Epidermal melanocyte (primary cell): ENCODE results near the gene NEK7.
"Not testable (repeated sequence)": the region's sequence is repeated elsewhere in the genome, so short reads cannot be mapped to it uniquely, and the experiment has no call there.

ENCODE experiments used
- DNase-seq: peaks from one replicate; pipeline ENCODE4 v3.0.0; 2011; ENCODE audit warnings: low spot score; ENCODE audit not compliant: insufficient read length

NEK7 gene

GRCh38 chr1:198171667-198172540 lies 15.1 kb downstream of the NEK7 start:
- no peak for DNase-seq

DNA sequence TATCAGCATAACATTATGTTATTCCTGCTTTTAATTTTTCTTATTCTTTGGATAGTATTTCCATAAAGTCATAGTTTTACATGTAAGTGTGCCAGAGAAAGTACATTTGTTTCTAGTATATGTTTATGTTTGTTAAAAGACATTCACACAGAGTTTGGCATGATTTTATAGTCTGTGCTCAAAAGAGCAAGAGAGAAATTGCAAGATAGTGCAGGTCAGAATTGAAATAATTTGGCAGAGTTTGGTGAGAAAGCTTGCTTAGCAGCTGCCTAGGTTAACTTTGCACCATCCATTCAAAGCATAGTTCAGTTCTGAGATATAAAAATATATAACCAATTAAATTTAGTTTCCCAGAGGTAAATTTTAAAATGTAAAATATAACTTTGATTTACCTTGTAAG lies 17.0 kb downstream of the NEK7 start:
- DNase-seq, result no peak

GRCh38 chr1:198174297-198174696 lies 17.5 kb downstream of the NEK7 start:
- DNase-seq, result no peak

GRCh38 chr1:198175423-198176170 lies 18.8 kb downstream of the NEK7 start:
- no peak for DNase-seq

- DNase-seq, result no peak
Measured at GRCh38 chr1:198176179-198176578, 19.4 kb downstream of the NEK7 start.

- DNase-seq, result no peak
Measured at GRCh38 chr1:198177546-198177945, 20.7 kb downstream of the NEK7 start.

GRCh38 chr1:198178615-198179014 lies 21.8 kb downstream of the NEK7 start:
- DNase-seq, result no peak

- DNase-seq, result no peak
Measured at GRCh38 chr1:198179556-198179981, 22.8 kb downstream of the NEK7 start.

- no peak for DNase-seq
Measured at GRCh38 chr1:198183605-198184004, 26.8 kb downstream of the NEK7 start.

GRCh38 chr1:198184516-198184915 lies 27.7 kb downstream of the NEK7 start:
- DNase-seq, result no peak

DNA sequence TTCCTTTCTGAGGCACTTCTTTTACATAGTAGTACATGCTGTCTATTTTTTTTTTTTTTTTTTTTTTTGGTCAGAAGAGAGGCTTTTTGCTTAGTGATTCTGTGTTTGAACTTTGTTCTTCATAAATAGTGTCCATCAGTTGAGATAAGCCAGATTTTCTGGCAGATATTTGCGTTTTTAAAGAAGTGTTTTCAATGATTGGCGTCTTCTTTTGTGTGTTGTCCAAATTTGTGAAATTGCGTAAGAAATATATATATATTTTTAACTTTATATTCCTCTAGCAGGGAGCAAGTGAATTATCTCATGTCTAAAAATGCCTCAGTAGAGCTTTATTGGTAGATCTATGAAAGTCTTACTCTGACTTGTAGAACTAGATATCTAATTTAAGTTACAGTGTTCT lies 28.3 kb downstream of the NEK7 start:
- DNase-seq, result no peak

- DNase-seq, result no peak
Measured at GRCh38 chr1:198185759-198186158, 29.0 kb downstream of the NEK7 start.

GRCh38 chr1:198186916-198187580 lies 30.2 kb downstream of the NEK7 start:
- no peak for DNase-seq

GRCh38 chr1:198187973-198188588 lies 31.3 kb downstream of the NEK7 start:
- DNase-seq, result no peak

DNA sequence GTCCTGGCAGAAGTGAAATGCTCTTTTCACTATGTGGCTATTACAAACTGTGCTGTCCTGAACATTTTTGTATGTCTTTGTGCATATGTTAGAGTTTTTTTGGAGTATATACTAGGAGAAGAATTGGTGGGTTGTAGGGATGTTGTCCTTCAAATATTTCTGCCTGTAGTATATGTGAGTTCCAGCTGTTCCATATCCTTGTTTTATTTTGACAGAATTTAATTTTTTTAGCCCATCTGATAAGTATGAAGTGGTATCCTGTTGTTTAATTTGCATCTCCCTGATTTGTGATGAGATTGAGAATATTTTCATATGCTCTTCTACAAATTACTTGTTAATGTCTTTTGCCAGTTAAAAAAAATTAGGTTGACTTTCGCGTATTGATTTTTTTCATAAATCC lies 34.3 kb downstream of the NEK7 start:
- DNase-seq, result no peak

DNA sequence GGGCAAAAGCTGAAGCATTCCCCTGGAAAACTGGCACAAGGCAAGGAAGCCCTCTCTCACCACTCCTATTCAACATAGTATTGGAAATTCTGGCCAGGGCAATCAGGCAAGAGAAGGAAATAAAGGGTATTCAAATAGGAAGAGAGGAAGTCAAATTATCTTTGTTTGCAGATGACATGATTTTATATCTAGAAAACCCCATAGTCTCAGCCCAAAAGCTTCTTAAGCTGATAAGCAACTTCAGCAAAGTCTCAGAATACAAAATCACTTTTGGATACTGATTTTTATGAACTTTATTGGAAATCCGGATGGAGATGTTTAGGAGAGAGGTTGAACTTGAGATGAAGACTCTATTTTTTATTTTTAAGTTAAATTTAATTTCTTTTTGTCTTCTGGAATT lies 37.1 kb downstream of the NEK7 start:
- not testable (repeated sequence) for DNase-seq

- no peak for DNase-seq
Measured at GRCh38 chr1:198196630-198197029, 39.8 kb downstream of the NEK7 start.

GRCh38 chr1:198197285-198197684 lies 40.5 kb downstream of the NEK7 start:
- no peak for DNase-seq

GRCh38 chr1:198199105-198199504 lies 42.3 kb downstream of the NEK7 start:
- DNase-seq, result no peak

- DNase-seq, result no peak
Measured at GRCh38 chr1:198201956-198202784, 45.4 kb downstream of the NEK7 start.

GRCh38 chr1:198203434-198203833 lies 46.6 kb downstream of the NEK7 start:
- peak; percentile 40 for DNase-seq
